ENCODE results near the gene LRTM1. TPM values are rescaled to one million over a fixed set of nuclear protein-coding genes. Genes with fewer than 3 reads are reported as not detected.

Gene LRTM1
- total RNA-seq, 1 experiment from 2014 or later: not detected

DNA sequence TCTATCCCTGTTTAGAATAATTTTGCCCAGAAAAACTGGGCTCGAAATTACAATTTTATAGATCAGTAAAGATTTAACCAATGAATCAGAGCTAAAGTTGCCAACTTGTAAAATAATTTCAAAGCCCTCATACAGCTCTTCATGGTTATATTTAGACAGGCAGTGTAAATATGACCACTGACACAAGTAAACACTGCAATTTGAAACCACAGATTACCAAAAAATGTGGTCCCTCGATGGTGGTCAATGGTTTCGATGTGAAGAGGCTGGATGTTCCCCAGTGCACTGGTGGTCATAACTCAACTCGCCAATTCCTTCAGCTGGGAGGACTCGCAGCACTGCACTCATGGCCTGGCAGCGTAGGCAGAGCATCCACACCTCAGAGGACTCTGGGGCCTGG is 28.6 kb downstream of the LRTM1 start:
- Histone ChIP-seq H3K56ac (ENCODE audit: insufficient read length, low read depth, low read length) (no peak overlapping the region), H3T11ph (ENCODE audit: low read length) (no peak overlapping the region), H3K18ac (ENCODE audit: insufficient read length, low read depth, low read length) (no peak overlapping the region), H3K27ac (ENCODE audit: insufficient read length, low read depth, low read length) (no peak overlapping the region), H3K4me1 (ENCODE audit: insufficient read depth, low read length) (no peaks in the 10 kb centered on the region), H4K91ac (ENCODE audit: insufficient read length, low read depth, low read length) (no peak overlapping the region), H3K79me2 (ENCODE audit: insufficient read depth, low read length) (no peaks in the 10 kb centered on the region), H2AFZ (ENCODE audit: low read length) (no peak overlapping the region), H3K9me3 (ENCODE audit: control insufficient read depth, low read depth, low read length) (no peaks in the 10 kb centered on the region), H3K27me3 (ENCODE audit: insufficient read depth, low read length) (no peaks in the 10 kb centered on the region), H2BK12ac (ENCODE audit: insufficient read length, low read depth, low read length) (no peak overlapping the region), H3K14ac (ENCODE audit: insufficient read depth, low read length) (no peak overlapping the region), H4K20me1 (ENCODE audit: control insufficient read depth, insufficient read depth, insufficient read length) (no peaks in the 10 kb centered on the region), H2BK20ac (ENCODE audit: low read depth, low read length, poor library complexity, severe bottlenecking) (no peak overlapping the region), H3K4me2 (ENCODE audit: insufficient read depth, insufficient read length, low read length) (no peak overlapping the region), H2BK5ac (ENCODE audit: insufficient read length, low read length) (no peak overlapping the region), H2BK15ac (ENCODE audit: low read depth, low read length) (no peak overlapping the region), H3K4ac (ENCODE audit: low read depth, low read length) (no peak overlapping the region), H2AK5ac (ENCODE audit: insufficient read length, low read length) (no peak overlapping the region), H3K23me2 (ENCODE audit: insufficient read length, low read depth, low read length, poor library complexity, severe bottlenecking) (no peaks in the 10 kb centered on the region), H2BK120ac (ENCODE audit: low read depth, low read length, poor library complexity, severe bottlenecking) (no peak overlapping the region), H3K79me1 (ENCODE audit: insufficient read depth, low read depth, low read length, poor library complexity, severe bottlenecking) (no peaks in the 10 kb centered on the region), H3K9ac (ENCODE audit: extremely low read depth, insufficient read length, low read length) (no peak overlapping the region), H4K5ac (ENCODE audit: insufficient read length, low read depth, low read length) (no peak overlapping the region), H3K23ac (ENCODE audit: insufficient read length, low read depth, low read length) (no peak overlapping the region), H4K8ac (replicated peaks; ENCODE audit: insufficient read length, low read depth, low read length) (no peak overlapping the region)
- Mint-ChIP-seq H3K4me3 (no peak overlapping the region), H3K4me1 (peaks cover 6% of the 10 kb centered on the region in 2 experiments; a peak in 3 of 4 replicates), H3K27ac (no peak overlapping the region), H3K27me3 (ENCODE audit: low read depth) (no peaks in the 10 kb centered on the region), H3K9me3 (no peaks in the 10 kb centered on the region), H3K36me3 (ENCODE audit: insufficient read depth in 1 of 3, low read depth in 3 of 3) (peaks cover 0 to 12% (median 0%) of the 10 kb centered on the region in 3 experiments; a peak in 4 of 7 replicates)
- DNase-seq: no peak
- WGBS (ENCODE audit: extremely low coverage, insufficient read length, low lambda C conversion rate): no CpG with 5 or more reads among the region's 6 CpGs
- TF ChIP-seq, protein P1, sequence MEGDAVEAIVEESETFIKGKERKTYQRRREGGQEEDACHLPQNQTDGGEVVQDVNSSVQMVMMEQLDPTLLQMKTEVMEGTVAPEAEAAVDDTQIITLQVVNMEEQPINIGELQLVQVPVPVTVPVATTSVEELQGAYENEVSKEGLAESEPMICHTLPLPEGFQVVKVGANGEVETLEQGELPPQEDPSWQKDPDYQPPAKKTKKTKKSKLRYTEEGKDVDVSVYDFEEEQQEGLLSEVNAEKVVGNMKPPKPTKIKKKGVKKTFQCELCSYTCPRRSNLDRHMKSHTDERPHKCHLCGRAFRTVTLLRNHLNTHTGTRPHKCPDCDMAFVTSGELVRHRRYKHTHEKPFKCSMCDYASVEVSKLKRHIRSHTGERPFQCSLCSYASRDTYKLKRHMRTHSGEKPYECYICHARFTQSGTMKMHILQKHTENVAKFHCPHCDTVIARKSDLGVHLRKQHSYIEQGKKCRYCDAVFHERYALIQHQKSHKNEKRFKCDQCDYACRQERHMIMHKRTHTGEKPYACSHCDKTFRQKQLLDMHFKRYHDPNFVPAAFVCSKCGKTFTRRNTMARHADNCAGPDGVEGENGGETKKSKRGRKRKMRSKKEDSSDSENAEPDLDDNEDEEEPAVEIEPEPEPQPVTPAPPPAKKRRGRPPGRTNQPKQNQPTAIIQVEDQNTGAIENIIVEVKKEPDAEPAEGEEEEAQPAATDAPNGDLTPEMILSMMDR (conservative IDR thresholded peaks at IDR 0.05): no peak

Data from H9 (cell line).